H9 (cell line): ENCODE data around the gene UBE2D3. TPM values are rescaled to one million over a fixed set of nuclear protein-coding genes. Genes with fewer than 3 reads are reported as not detected.

Experiments
- DNase-seq: peaks from one replicate; pipeline ENCODE4 v3.0.0-alpha.2; 2017
- H2AFZ ChIP-seq: one replicate; pipeline ENCODE4 v1.6.1; 2013; ENCODE audit warnings: mild to moderate bottlenecking, low read length, control low read depth, moderate library complexity
- H2AK5ac ChIP-seq: 2 replicates; pipeline ENCODE4 v1.6.1; 2013; ENCODE audit warnings: low read length, control low read depth, mixed read lengths; ENCODE audit not compliant: insufficient read length
- H2BK120ac ChIP-seq: one replicate; pipeline ENCODE4 v1.6.1; 2013; ENCODE audit warnings: low read depth, mild to moderate bottlenecking, low read length, control low read depth, inconsistent platforms; ENCODE audit not compliant: poor library complexity, severe bottlenecking
- H2BK12ac ChIP-seq: 2 replicates; pipeline ENCODE4 v1.6.1; 2013; ENCODE audit warnings: low read length, control low read depth, mixed read lengths, low read depth; ENCODE audit not compliant: insufficient read length
- H2BK15ac ChIP-seq: 2 replicates; pipeline ENCODE4 v1.6.1; 2013; ENCODE audit warnings: low read depth, low read length, control low read depth
- H2BK20ac ChIP-seq: one replicate; pipeline ENCODE4 v1.6.1; 2013; ENCODE audit warnings: low read depth, mild to moderate bottlenecking, low read length, control low read depth, inconsistent platforms; ENCODE audit not compliant: poor library complexity, severe bottlenecking
- H2BK5ac ChIP-seq: 2 replicates; pipeline ENCODE4 v1.6.1; 2013; ENCODE audit warnings: low read length, control low read depth, mixed read lengths; ENCODE audit not compliant: insufficient read length
- H3K14ac ChIP-seq: 2 replicates; pipeline ENCODE4 v1.6.1; 2013; ENCODE audit warnings: low read length, control low read depth; ENCODE audit not compliant: insufficient read depth
- H3K18ac ChIP-seq: 2 replicates; pipeline ENCODE4 v1.6.1; 2013; ENCODE audit warnings: low read depth, mild to moderate bottlenecking, mixed read lengths, low read length, control low read depth; ENCODE audit not compliant: insufficient read length
- H3K23ac ChIP-seq: 2 replicates; pipeline ENCODE4 v1.6.1; 2013; ENCODE audit warnings: low read length, control low read depth, mixed read lengths, low read depth; ENCODE audit not compliant: insufficient read length
- H3K23me2 ChIP-seq: 2 replicates; pipeline ENCODE4 v1.6.1; 2013; ENCODE audit warnings: low read depth, mild to moderate bottlenecking, mixed read lengths, low read length, control low read depth; ENCODE audit not compliant: insufficient read length, poor library complexity, severe bottlenecking
- H3K27ac ChIP-seq: 2 replicates; pipeline ENCODE4 v1.5.1; 2013; ENCODE audit warnings: low read length, control low read depth, mixed read lengths, low read depth; ENCODE audit not compliant: insufficient read length
- H3K27me3 ChIP-seq: 2 replicates; pipeline ENCODE4 v1.6.1; 2013; ENCODE audit warnings: low read length, control low read depth, inconsistent platforms; ENCODE audit not compliant: insufficient read depth
- H3K4ac ChIP-seq: 2 replicates; pipeline ENCODE4 v1.6.1; 2013; ENCODE audit warnings: low read depth, mild to moderate bottlenecking, control low read depth, inconsistent platforms, low read length, moderate library complexity
- H3K4me1 ChIP-seq: 2 replicates; pipeline ENCODE4 v1.6.1; 2013; ENCODE audit warnings: low read length, control low read depth, inconsistent platforms; ENCODE audit not compliant: insufficient read depth
- H3K4me2 ChIP-seq: 2 replicates; pipeline ENCODE4 v1.6.1; 2013; ENCODE audit warnings: low read length, control low read depth, mixed read lengths; ENCODE audit not compliant: insufficient read length, insufficient read depth
- H3K56ac ChIP-seq: 2 replicates; pipeline ENCODE4 v1.6.1; 2013; ENCODE audit warnings: low read depth, mild to moderate bottlenecking, mixed read lengths, low read length, control low read depth; ENCODE audit not compliant: insufficient read length
- H3K79me1 ChIP-seq: 2 replicates; pipeline ENCODE4 v1.6.1; 2013; ENCODE audit warnings: low read depth, mild to moderate bottlenecking, moderate library complexity, low read length, control low read depth, inconsistent platforms; ENCODE audit not compliant: insufficient read depth, poor library complexity, severe bottlenecking
- H3K79me2 ChIP-seq: 2 replicates; pipeline ENCODE4 v1.6.1; 2013; ENCODE audit warnings: low read length, control low read depth, inconsistent platforms; ENCODE audit not compliant: insufficient read depth
- H3K9ac ChIP-seq: 2 replicates; pipeline ENCODE4 v1.6.1; 2013; ENCODE audit warnings: low read length, control low read depth, mixed read lengths; ENCODE audit not compliant: insufficient read length; ENCODE audit errors: extremely low read depth
- H3K9me3 ChIP-seq: one replicate; pipeline ENCODE4 v1.6.1; 2013; ENCODE audit warnings: low read depth, low read length, inconsistent platforms; ENCODE audit not compliant: control insufficient read depth
- H3T11ph ChIP-seq: one replicate; pipeline ENCODE4 v1.6.1; 2013; ENCODE audit warnings: mild to moderate bottlenecking, low read length, control low read depth, inconsistent platforms
- H4K20me1 ChIP-seq: one replicate; pipeline ENCODE4 v1.6.1; 2013; ENCODE audit not compliant: control insufficient read depth, insufficient read length, insufficient read depth
- H4K5ac ChIP-seq: 2 replicates; pipeline ENCODE4 v1.6.1; 2013; ENCODE audit warnings: low read depth, mild to moderate bottlenecking, mixed read lengths, low read length, control low read depth; ENCODE audit not compliant: insufficient read length
- H4K8ac ChIP-seq: replicated peaks from 2 replicates; pipeline ENCODE4 v1.6.1; 2013; ENCODE audit warnings: low read length, control low read depth, mixed read lengths, low read depth; ENCODE audit not compliant: insufficient read length
- H4K91ac ChIP-seq: 2 replicates; pipeline ENCODE4 v1.6.1; 2013; ENCODE audit warnings: low read depth, mild to moderate bottlenecking, moderate library complexity, mixed read lengths, low read length, control low read depth; ENCODE audit not compliant: insufficient read length
- H3K27ac Mint-ChIP-seq, 3 experiments: 2 replicates in 2 of 3; 3 replicates in 1 of 3; pipeline ENCODE4 v1.8.0; 2020 to 2021; ENCODE audit warnings: mixed read lengths in 3 of 3, mild to moderate bottlenecking in 1 of 3, moderate library complexity in 1 of 3
- H3K27me3 Mint-ChIP-seq: 2 replicates; pipeline ENCODE4 v1.8.0; 2021; ENCODE audit warnings: low read depth, mild to moderate bottlenecking, moderate library complexity, mixed read lengths
- H3K36me3 Mint-ChIP-seq, 3 experiments: 2 replicates in 2 of 3; 3 replicates in 1 of 3; pipeline ENCODE4 v1.8.0; 2020 to 2021; ENCODE audit warnings: low read depth in 3 of 3, mixed read lengths in 3 of 3; ENCODE audit not compliant: insufficient read depth in 1 of 3
- H3K4me1 Mint-ChIP-seq, 2 experiments: 2 replicates each; pipeline ENCODE4 v1.8.0; 2020; ENCODE audit warnings: mixed read lengths in 2 of 2
- H3K4me3 Mint-ChIP-seq, 2 experiments: 2 replicates in 1 of 2; 3 replicates in 1 of 2; pipeline ENCODE4 v1.8.0; 2020 to 2021; ENCODE audit warnings: mild to moderate bottlenecking in 2 of 2, mixed read lengths in 2 of 2, moderate library complexity in 1 of 2
- H3K9me3 Mint-ChIP-seq, 2 experiments: 2 replicates in 1 of 2; 3 replicates in 1 of 2; pipeline ENCODE4 v1.8.0; 2020; ENCODE audit warnings: mild to moderate bottlenecking in 2 of 2, mixed read lengths in 2 of 2, moderate library complexity in 1 of 2
- CTCF ChIP-seq: fragments of 200-600 bp; sonication (generic); conservative IDR thresholded peaks from 3 replicates; pipeline ENCODE4 v1.8.0; 2021; ENCODE audit warnings: antibody characterized with exemption, mild to moderate bottlenecking
- WGBS: extraction: QIAGEN DNeasy Blood & Tissue Kit; methylation state at CpG from one replicate; pipeline ENCODE4 v1.1.7; 2013; ENCODE audit warnings: missing lambda C conversion rate, low lambda C conversion rate, mixed read lengths; ENCODE audit not compliant: insufficient read length; ENCODE audit errors: extremely low coverage; 5-methylcytosine and 5-hydroxymethylcytosine counted together
- total RNA-seq: library from RNA; stranded (reverse); gene quantifications from 2 replicates; pipeline ENCODE4 v1.2.1, GENCODE V29; 2021

The UBE2D3 gene
- total RNA-seq, 1 experiment from 2014 or later = 378 TPM

GRCh38 chr4:102869569-102870197 is 42.3 kb upstream of the UBE2D3 start:
- no peak for DNase-seq
- Histone ChIP-seq H2AK5ac (no peak overlapping the region), H2BK12ac (no peak overlapping the region), H3K27ac (peak overlapping the region; percentile 96), H3K27me3 (no peaks in the 10 kb centered on the region), H2BK120ac (no peak overlapping the region), H4K5ac (peak overlapping the region; percentile 79), H3K79me2 (peaks cover 3% of the 10 kb centered on the region; the same call in 1 of the 2 replicates), H2BK5ac (no peak overlapping the region), H3K23me2 (peaks cover 7% of the 10 kb centered on the region), H4K91ac (no peak overlapping the region), H2BK20ac (no peak overlapping the region), H3T11ph (no peak overlapping the region), H3K18ac (peak overlapping the region; percentile 80), H2AFZ (no peak overlapping the region), H4K20me1 (no peaks in the 10 kb centered on the region), H2BK15ac (no peak overlapping the region), H3K9me3 (no peaks in the 10 kb centered on the region), H3K79me1 (no peaks in the 10 kb centered on the region), H3K23ac (no peak overlapping the region), H3K14ac (peak overlapping the region; percentile 72; the same call in 1 of the 2 replicates), H3K4me2 (peak overlapping the region; percentile 93), H4K8ac (no peak overlapping the region), H3K4ac (no peak overlapping the region), H3K56ac (peak overlapping the region; percentile 11), H3K4me1 (no peaks in the 10 kb centered on the region), H3K9ac (peak overlapping the region; percentile 97)
- Mint-ChIP-seq H3K36me3 (peaks cover 21 to 25% (median 25%) of the 10 kb centered on the region in 3 experiments), H3K4me1 (peaks cover 35 to 47% of the 10 kb centered on the region in 2 experiments), H3K27ac (peak overlapping the region; percentile 95 to 99 (median 99)), H3K4me3 (peak overlapping the region; percentile 84 to 88), H3K9me3 (no peaks in the 10 kb centered on the region; a peak in 2 of 5 replicates), H3K27me3 (no peaks in the 10 kb centered on the region)
- no peak for TF ChIP-seq CTCF
- WGBS = no CpG with 5 or more reads among the region's 19 CpGs
